Fibroblast of the aortic adventitia (primary cell): Measurements from ENCODE around the gene ACTN1. TPM values are rescaled to one million over a fixed set of nuclear protein-coding genes. Genes with fewer than 3 reads are reported as not detected.

Source experiments
- DNase-seq: peaks from one replicate; pipeline ENCODE4 v3.0.0-alpha.2; 2010; ENCODE audit warnings: low read depth
- H3K4me3 ChIP-seq: 2 replicates; pipeline ENCODE4 v1.5.1; 2011; ENCODE audit warnings: low read depth, mild to moderate bottlenecking, control low read depth, low read length, moderate library complexity
- total RNA-seq: library from RNA; depleted of rRNA; stranded (reverse); fragments of >200 nt; gene quantifications from 2 replicates; pipeline ENCODE4 v1.2.3, GENCODE V29; 2012; ENCODE audit warnings: low replicate concordance
- TF ChIP-seq, protein P1 (sequence below): IDR thresholded peaks from 2 replicates; pipeline ENCODE4 v1.5.1; 2011; ENCODE audit warnings: mild to moderate bottlenecking, low read length, control low read depth, inconsistent platforms; ENCODE audit not compliant: insufficient read depth

The ACTN1 gene
- total RNA-seq, 1 donor, result 114 TPM

DNA sequence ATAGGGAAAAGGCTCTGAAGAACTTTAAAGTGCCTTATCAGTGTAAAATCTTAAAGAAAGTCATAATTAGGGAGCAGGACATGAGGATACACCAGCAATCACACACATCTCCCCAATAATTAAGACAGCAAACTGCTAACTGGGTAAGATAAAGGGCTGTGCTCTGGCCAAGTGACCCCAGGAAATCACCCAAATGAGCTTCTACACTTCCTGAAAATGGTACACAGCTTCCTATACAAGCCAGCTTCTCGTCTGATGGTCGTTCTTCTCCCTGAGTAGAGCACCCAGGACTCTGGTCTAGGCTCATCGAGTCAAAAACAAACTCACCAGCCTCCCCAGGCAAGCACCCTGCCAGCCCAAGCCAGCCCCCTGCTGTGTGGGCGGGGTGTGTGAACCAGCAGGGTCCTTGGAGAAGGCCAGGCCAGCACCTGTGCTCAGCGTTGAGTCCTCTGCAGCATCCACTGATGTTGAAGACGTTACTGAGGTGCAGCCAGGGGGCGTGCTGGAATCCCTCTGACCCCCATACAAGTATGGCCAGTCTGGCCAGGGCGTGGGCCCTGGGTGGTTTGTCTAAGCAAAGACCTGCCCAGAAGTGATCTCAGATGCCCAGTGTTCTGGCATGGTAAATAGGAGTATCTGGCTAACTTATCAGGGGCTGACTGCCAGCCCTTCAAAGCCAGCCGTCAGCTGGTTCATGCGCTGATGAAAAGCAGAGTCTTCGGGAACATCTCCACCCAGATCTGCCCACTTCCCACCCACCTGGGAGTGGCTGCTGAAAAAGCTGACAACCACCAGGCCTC is 41.4 kb downstream of the ACTN1 start:
- no peak overlapping the region for H3K4me3 ChIP-seq
- DNase-seq, result no peak
- TF ChIP-seq, protein P1, sequence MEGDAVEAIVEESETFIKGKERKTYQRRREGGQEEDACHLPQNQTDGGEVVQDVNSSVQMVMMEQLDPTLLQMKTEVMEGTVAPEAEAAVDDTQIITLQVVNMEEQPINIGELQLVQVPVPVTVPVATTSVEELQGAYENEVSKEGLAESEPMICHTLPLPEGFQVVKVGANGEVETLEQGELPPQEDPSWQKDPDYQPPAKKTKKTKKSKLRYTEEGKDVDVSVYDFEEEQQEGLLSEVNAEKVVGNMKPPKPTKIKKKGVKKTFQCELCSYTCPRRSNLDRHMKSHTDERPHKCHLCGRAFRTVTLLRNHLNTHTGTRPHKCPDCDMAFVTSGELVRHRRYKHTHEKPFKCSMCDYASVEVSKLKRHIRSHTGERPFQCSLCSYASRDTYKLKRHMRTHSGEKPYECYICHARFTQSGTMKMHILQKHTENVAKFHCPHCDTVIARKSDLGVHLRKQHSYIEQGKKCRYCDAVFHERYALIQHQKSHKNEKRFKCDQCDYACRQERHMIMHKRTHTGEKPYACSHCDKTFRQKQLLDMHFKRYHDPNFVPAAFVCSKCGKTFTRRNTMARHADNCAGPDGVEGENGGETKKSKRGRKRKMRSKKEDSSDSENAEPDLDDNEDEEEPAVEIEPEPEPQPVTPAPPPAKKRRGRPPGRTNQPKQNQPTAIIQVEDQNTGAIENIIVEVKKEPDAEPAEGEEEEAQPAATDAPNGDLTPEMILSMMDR, result no peak

DNA sequence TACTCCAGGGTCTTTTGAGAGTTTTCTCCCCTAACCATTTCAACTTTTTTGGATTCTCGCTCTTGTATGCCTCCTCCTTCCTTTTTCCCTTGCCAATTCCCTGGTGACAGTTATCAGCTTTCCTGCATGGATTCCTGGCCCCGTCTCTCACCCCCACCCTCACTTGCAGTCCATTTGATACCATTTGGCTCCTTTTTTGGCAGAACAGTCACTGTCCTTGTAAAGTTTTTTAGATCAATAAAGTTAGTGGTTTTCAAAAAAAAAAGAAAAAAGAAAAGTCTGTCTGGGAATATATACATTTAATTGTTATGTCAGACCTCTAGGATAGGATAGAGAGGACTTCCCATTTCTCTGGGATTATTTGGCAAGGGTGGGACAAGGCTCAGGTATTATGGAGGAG is 42.1 kb downstream of the ACTN1 start:
- TF ChIP-seq, protein P1, result no peak
- H3K4me3 ChIP-seq, result no peak overlapping the region
- DNase-seq, result no peak

DNA sequence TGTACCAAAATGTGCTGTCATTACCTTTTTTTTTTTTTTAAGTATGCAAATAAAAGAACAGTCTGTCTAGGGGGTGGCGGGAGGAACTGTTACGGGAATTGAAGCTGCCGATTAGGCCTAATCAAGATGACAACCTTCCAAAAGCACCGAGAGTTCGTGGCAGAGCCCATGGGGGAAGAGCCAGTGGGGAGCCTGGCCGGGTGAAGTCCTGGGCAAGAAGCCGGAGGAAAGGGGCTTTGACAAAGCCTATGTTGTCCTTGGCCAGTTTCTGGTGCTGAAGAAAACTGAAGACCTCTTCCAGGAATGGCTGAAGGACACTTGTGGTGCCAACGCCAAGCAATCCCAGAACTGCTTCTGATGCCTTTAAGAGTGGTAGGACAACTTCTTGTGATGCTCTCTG is 42.6 kb downstream of the ACTN1 start:
- H3K4me3 ChIP-seq, result no peak overlapping the region
- TF ChIP-seq, protein P1, result no peak
- DNase-seq, result no peak

DNA sequence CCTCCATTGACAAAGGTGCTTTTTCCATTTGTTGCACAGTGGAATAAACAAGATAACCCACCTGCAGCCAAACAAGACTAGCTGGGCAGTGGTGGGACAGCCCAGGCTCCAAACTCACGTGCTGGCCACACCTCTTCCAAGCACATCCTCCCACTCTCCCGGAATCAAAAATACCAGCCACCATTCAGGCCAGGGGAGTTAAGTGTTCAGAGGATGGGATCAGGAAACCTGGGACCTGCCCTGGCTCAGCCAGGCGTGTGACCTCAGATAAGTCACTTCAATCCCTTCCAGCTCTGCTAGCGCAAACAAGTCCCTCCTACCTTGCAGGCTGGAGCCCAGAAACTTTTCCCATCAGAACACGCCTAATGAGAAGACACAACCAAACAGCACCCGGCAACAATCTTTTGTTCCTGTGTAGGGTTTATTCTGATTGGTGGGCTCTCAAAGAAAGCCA is 43.3 kb downstream of the ACTN1 start:
- no peak for DNase-seq
- TF ChIP-seq, protein P1, result no peak
- no peak overlapping the region for H3K4me3 ChIP-seq

DNA sequence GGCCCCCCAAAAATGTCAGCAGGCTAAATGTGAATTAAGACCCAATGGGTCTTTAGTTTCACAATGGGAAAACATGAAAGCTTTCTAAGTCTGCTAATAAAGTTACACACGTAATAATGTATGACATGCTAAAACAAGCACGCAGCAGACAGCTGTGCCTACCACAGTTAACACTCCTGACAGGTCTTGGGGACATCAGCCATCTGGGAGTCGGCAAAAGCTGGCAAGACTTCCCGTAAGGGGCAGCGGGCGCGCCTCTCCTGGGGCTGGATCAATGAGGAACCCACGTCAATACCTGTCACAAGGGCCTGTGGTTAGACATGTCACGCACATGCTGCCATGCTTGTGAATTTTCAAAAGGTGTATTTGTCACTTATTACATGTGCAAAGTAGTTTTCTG is 45.0 kb downstream of the ACTN1 start:
- TF ChIP-seq, protein P1, result no peak
- DNase-seq, result no peak
- H3K4me3 ChIP-seq, result no peak overlapping the region

DNA sequence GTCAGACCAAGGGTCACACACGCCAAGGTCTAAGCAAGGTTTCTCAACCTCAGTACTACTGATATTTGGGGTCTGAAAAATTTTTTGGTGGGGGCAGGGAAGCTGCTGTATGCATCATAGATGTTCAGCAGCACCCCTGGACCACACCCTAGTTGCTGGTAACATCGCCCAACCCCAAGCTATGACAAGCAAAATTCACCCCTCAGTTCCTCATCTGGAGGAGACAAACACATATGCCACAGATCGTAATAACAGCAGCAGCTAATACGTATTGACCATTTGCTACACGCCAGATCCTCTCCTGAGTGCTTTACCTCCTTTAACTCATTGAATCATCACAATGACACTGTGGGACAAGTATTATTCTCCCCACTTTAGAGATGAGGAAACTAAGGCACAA is 46.4 kb downstream of the ACTN1 start:
- DNase-seq, result no peak
- TF ChIP-seq, protein P1, result no peak
- H3K4me3 ChIP-seq, result no peak overlapping the region
